Activated T-cell treated with anti-CD3 and anti-CD28 coated beads for 24 hours (primary cell): ENCODE measurements around the gene SMIM35.

ENCODE experiments used
- DNase-seq: peaks from one replicate; pipeline ENCODE4 v3.0.0-alpha.2; 2020; ENCODE audit warnings: low read depth

The SMIM35 gene

GRCh38 chr11:118109231-118109630, 22.5 kb upstream of the SMIM35 start:
- no peak for DNase-seq

- DNase-seq: no peak
Observed at GRCh38 chr11:118108513-118108912, 21.8 kb upstream of the SMIM35 start.

GRCh38 chr11:118106789-118107335, 20.1 kb upstream of the SMIM35 start:
- no peak for DNase-seq

- no peak for DNase-seq
Observed at GRCh38 chr11:118105657-118106305, 19.0 kb upstream of the SMIM35 start.

- DNase-seq: no peak
Observed at GRCh38 chr11:118104491-118104890, 17.7 kb upstream of the SMIM35 start.

GRCh38 chr11:118102721-118103261, 16.0 kb upstream of the SMIM35 start:
- no peak for DNase-seq

- DNase-seq: no peak
Observed at GRCh38 chr11:118100691-118101232, 14.0 kb upstream of the SMIM35 start.

- DNase-seq: no peak
Observed at GRCh38 chr11:118099838-118100556, 13.2 kb upstream of the SMIM35 start.

- no peak for DNase-seq
Observed at GRCh38 chr11:118098996-118099837, 12.5 kb upstream of the SMIM35 start.

GRCh38 chr11:118095967-118096367, 9.2 kb upstream of the SMIM35 start:
- no peak for DNase-seq

- DNase-seq: no peak
Observed at GRCh38 chr11:118095493-118095892, 8.7 kb upstream of the SMIM35 start.

GRCh38 chr11:118092907-118093571, 6.3 kb upstream of the SMIM35 start:
- no peak for DNase-seq

- no peak for DNase-seq
Observed at GRCh38 chr11:118091690-118092089, 4.9 kb upstream of the SMIM35 start.

GRCh38 chr11:118090545-118091162, 3.9 kb upstream of the SMIM35 start:
- no peak for DNase-seq

GRCh38 chr11:118088531-118088930, 1.8 kb upstream of the SMIM35 start:
- no peak for DNase-seq

- no peak for DNase-seq
Observed at GRCh38 chr11:118087931-118088330, 1.2 kb upstream of the SMIM35 start.

GRCh38 chr11:118084656-118085055, 2.1 kb downstream of the SMIM35 start:
- no peak for DNase-seq

- DNase-seq: no peak
Observed at GRCh38 chr11:118084247-118084646, 2.5 kb downstream of the SMIM35 start.

- DNase-seq: no peak
Observed at GRCh38 chr11:118082880-118083552, 3.7 kb downstream of the SMIM35 start.

GRCh38 chr11:118081241-118081958, 5.4 kb downstream of the SMIM35 start:
- DNase-seq: no peak
